Suprapubic skin (tissue), 4 donors: ENCODE results near the gene ACTG1. TPM values are rescaled to one million over a fixed set of nuclear protein-coding genes. Genes with fewer than 3 reads are reported as not detected.

Experiments
- DNase-seq, 2 donors: peaks; one replicate each; pipeline ENCODE4 v3.0.0-alpha.2; 2019; ENCODE audit warnings: low spot score in 2 of 2
- H3K27ac ChIP-seq: fragments of 200-600 bp; sonication (generic); one replicate; pipeline ENCODE4 v1.5.1; 2019
- H3K27me3 ChIP-seq: fragments of 200-600 bp; sonication (generic); one replicate; pipeline ENCODE4 v1.5.1; 2019
- H3K36me3 ChIP-seq: fragments of 200-600 bp; sonication (generic); one replicate; pipeline ENCODE4 v1.5.1; 2019
- H3K4me1 ChIP-seq: fragments of 200-600 bp; sonication (generic); one replicate; pipeline ENCODE4 v1.5.1; 2019
- H3K4me3 ChIP-seq: fragments of 200-600 bp; sonication (generic); one replicate; pipeline ENCODE4 v1.5.1; 2019; ENCODE audit warnings: mild to moderate bottlenecking
- H3K9me3 ChIP-seq: fragments of 200-600 bp; sonication (generic); one replicate; pipeline ENCODE4 v1.5.1; 2019
- EP300 ChIP-seq: sonication (generic); formaldehyde crosslinking; IDR thresholded peaks from one replicate; pipeline ENCODE4 v1.6.1; 2017; ENCODE audit warnings: antibody characterized with exemption
- POLR2A ChIP-seq, 2 donors: fragments of 450-650 bp; IDR thresholded peaks; one replicate each; pipeline ENCODE4 v1.6.1; 2017; ENCODE audit warnings: antibody characterized with exemption in 2 of 2, mild to moderate bottlenecking in 2 of 2, moderate library complexity in 2 of 2
- POLR2AphosphoS5 ChIP-seq, 3 donors: sonication (generic); formaldehyde crosslinking; IDR thresholded peaks; one replicate each; pipeline ENCODE4 v1.6.1; 2017; ENCODE audit warnings: antibody characterized with exemption in 3 of 3
- WGBS: methylation state at CpG from one replicate; pipeline ENCODE4 v1.1.5; 2018; 5-methylcytosine and 5-hydroxymethylcytosine counted together
- total RNA-seq, 4 donors: library from RNA; depleted of rRNA; stranded (reverse); fragments of >200 nt; gene quantifications; one replicate each; pipeline ENCODE4 v1.1.0, GENCODE V29; 2016
- TF ChIP-seq, protein P1 (sequence below), 2 donors: fragments of 200-600 bp in 1 of 2; fragments of 450-650 bp in 1 of 2; sonication (generic) in 1 of 2; IDR thresholded peaks; one replicate each; pipeline ENCODE4 v1.5.1; 2016 to 2019; ENCODE audit warnings: antibody characterized with exemption in 2 of 2, mild to moderate bottlenecking in 1 of 2, moderate library complexity in 1 of 2

ACTG1 gene
- total RNA-seq, 4 donors from 2014 or later = 2,659 to 6,485 (median 4,163) TPM

DNA sequence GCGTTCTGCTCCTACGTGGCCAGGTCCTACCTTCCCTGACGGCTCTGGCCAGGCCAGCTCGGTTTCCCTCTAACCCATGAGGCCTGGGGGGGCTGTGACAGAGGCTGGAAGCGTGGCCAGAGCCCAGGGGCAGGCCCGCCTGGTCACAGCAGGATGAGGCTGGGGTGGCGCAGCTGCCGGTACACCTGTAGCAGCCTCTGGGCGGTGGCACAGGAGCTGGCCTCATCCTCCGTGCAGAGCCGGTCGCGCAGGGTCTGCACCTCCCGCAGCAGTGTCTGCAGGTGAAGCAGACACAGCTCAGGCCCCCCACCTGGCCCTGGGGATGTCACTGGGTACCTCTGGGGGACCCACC is 28.1 kb upstream of the ACTG1 start:
- Histone ChIP-seq H3K27me3 (peaks cover 22% of the 10 kb centered on the region), H3K4me3 (no peak overlapping the region), H3K4me1 (peaks cover 19% of the 10 kb centered on the region), H3K27ac (no peak overlapping the region), H3K9me3 (no peaks in the 10 kb centered on the region), H3K36me3 (peaks cover 64% of the 10 kb centered on the region)
- no peak for DNase-seq
- TF ChIP-seq, protein P1, sequence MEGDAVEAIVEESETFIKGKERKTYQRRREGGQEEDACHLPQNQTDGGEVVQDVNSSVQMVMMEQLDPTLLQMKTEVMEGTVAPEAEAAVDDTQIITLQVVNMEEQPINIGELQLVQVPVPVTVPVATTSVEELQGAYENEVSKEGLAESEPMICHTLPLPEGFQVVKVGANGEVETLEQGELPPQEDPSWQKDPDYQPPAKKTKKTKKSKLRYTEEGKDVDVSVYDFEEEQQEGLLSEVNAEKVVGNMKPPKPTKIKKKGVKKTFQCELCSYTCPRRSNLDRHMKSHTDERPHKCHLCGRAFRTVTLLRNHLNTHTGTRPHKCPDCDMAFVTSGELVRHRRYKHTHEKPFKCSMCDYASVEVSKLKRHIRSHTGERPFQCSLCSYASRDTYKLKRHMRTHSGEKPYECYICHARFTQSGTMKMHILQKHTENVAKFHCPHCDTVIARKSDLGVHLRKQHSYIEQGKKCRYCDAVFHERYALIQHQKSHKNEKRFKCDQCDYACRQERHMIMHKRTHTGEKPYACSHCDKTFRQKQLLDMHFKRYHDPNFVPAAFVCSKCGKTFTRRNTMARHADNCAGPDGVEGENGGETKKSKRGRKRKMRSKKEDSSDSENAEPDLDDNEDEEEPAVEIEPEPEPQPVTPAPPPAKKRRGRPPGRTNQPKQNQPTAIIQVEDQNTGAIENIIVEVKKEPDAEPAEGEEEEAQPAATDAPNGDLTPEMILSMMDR (IDR thresholded peaks at IDR 0.05) = no peak
- no peak for TF ChIP-seq EP300
- no peak for TF ChIP-seq POLR2A (IDR thresholded peaks at IDR 0.05)
- no peak for TF ChIP-seq POLR2AphosphoS5 (IDR thresholded peaks at IDR 0.05)
- WGBS = 91% methylated on average over 14 of the region's 14 CpGs

DNA sequence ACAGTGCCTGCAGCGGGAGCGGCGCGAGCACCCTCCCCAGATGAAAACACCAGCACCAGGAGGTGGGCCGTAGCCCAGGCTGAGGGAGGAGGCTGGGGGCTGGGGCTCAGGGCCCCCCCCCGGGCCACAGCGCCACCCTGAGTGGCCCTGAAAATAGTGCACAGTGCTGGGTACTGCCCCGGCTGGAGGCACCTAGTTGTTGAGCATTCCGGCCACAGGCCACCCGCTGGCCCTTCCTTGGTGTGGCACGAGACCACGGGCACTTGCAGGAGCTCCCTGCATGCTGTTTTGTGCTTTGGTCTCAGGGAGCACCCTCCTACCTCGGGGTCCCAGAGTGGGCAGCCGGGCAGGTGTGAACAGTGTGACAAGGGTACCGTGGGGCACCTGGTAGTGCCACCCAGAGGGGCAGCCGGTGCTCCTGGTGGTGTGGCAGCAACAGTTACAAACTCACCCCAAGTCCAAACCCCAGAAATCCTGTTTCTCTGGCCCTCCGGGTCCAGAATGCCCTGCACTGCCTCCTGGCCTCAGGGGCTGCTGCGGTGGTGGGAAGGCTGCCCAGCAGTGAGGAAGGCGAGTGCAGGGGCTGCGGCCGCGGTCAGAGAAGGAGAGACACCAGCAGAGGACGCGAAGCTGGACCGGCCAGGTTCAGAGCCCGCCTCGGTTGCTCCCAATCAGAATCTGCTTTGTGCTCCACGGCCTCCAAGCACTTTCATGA is 27.5 kb upstream of the ACTG1 start:
- no peak overlapping the region for H3K27ac ChIP-seq
- TF ChIP-seq, protein P1 (IDR thresholded peaks at IDR 0.05) = no peak
- no peak for TF ChIP-seq POLR2AphosphoS5 (IDR thresholded peaks at IDR 0.05)
- TF ChIP-seq EP300 = no peak
- TF ChIP-seq POLR2A (IDR thresholded peaks at IDR 0.05) = no peak
- no peak overlapping the region for H3K4me3 ChIP-seq
- H3K36me3 ChIP-seq = peaks cover 58% of the 10 kb centered on the region
- H3K4me1 ChIP-seq = peaks cover 19% of the 10 kb centered on the region
- H3K27me3 ChIP-seq = peaks cover 22% of the 10 kb centered on the region
- DNase-seq = no peak
- H3K9me3 ChIP-seq = no peaks in the 10 kb centered on the region
- WGBS = 93% methylated on average over 6 of the region's 28 CpGs

- Histone ChIP-seq H3K27me3 (peaks cover 24% of the 10 kb centered on the region), H3K27ac (no peak overlapping the region), H3K36me3 (peaks cover 52% of the 10 kb centered on the region), H3K4me3 (no peak overlapping the region), H3K9me3 (no peaks in the 10 kb centered on the region), H3K4me1 (peaks cover 19% of the 10 kb centered on the region)
- WGBS = 100% methylated on average over 6 of the region's 10 CpGs
- no peak for DNase-seq
- TF ChIP-seq, protein P1 (IDR thresholded peaks at IDR 0.05) = no peak
- no peak for TF ChIP-seq EP300
- TF ChIP-seq POLR2A (IDR thresholded peaks at IDR 0.05) = no peak
- no peak for TF ChIP-seq POLR2AphosphoS5 (IDR thresholded peaks at IDR 0.05)
Measured at GRCh38 chr17:81539571-81539900, 26.9 kb upstream of the ACTG1 start.

GRCh38 chr17:81538651-81539570 is 26.3 kb upstream of the ACTG1 start:
- no peak overlapping the region for H3K4me3 ChIP-seq
- H3K4me1 ChIP-seq = peaks cover 19% of the 10 kb centered on the region
- TF ChIP-seq POLR2AphosphoS5 (IDR thresholded peaks at IDR 0.05) = no peak
- TF ChIP-seq EP300 = no peak
- TF ChIP-seq, protein P1 (IDR thresholded peaks at IDR 0.05) = no peak
- TF ChIP-seq POLR2A (IDR thresholded peaks at IDR 0.05) = no peak
- DNase-seq = no peak
- 85% methylated on average over 18 of the region's 26 CpGs for WGBS
- H3K9me3 ChIP-seq = no peaks in the 10 kb centered on the region
- peaks cover 46% of the 10 kb centered on the region for H3K36me3 ChIP-seq
- H3K27me3 ChIP-seq = peaks cover 29% of the 10 kb centered on the region
- H3K27ac ChIP-seq = no peak overlapping the region
